Measurements from ENCODE around the gene DUSP7. TPM values are rescaled to one million over a fixed set of nuclear protein-coding genes. Genes with fewer than 3 reads are reported as not detected.

The DUSP7 gene
- total RNA-seq, 2 experiments from 2014 or later = 4.8 to 5.2 TPM

- no peak overlapping the region for H3K4me3 Mint-ChIP-seq
- no peaks in the 10 kb centered on the region for H3K4me1 ChIP-seq (ENCODE audit: insufficient read depth, low read length)
- H3K27ac ChIP-seq (ENCODE audit: low read depth in 1 of 2, low read length in 2 of 2) = no peak overlapping the region
- no peaks in the 10 kb centered on the region for H3K36me3 ChIP-seq (ENCODE audit: insufficient read depth, low read length)
- H3K27me3 Mint-ChIP-seq = no peaks in the 10 kb centered on the region
- ATAC-seq (ENCODE audit: poor library complexity) = no peak
- no peaks in the 10 kb centered on the region for H3K36me3 Mint-ChIP-seq (ENCODE audit: low read depth)
- no peaks in the 10 kb centered on the region for H3K4me1 Mint-ChIP-seq (ENCODE audit: low read depth)
- H3K4me3 ChIP-seq (ENCODE audit: low read length) = no peak overlapping the region
- ChIA-PET POLR2A (no interaction called here), CTCF (no interaction called here)
- DNase-seq = no peak
- H3K27me3 ChIP-seq (ENCODE audit: control insufficient read depth in 1 of 2, insufficient read depth in 2 of 2, low read length in 2 of 2) = no peaks in the 10 kb centered on the region
- H3K9me3 ChIP-seq (ENCODE audit: control insufficient read depth in 1 of 2, insufficient read depth in 1 of 2, low read length in 2 of 2) = no peaks in the 10 kb centered on the region
- no peak overlapping the region for H3K27ac Mint-ChIP-seq
- no peaks in the 10 kb centered on the region for H3K9me3 Mint-ChIP-seq
- no peak for TF ChIP-seq CTCF (IDR thresholded peaks at IDR 0.05)
- intact Hi-C loops (cut with DNase I, micrococcal nuclease) = no loop called here
Measured at GRCh38 chr3:52076896-52077780, 20.8 kb upstream of the DUSP7 start.

GRCh38 chr3:52073490-52073889 is 17.1 kb upstream of the DUSP7 start:
- intact Hi-C loops (cut with DNase I, micrococcal nuclease) = no loop called here
- Histone ChIP-seq H3K27me3 (ENCODE audit: control insufficient read depth in 1 of 2, insufficient read depth in 2 of 2, low read length in 2 of 2) (no peaks in the 10 kb centered on the region), H3K4me1 (ENCODE audit: insufficient read depth, low read length) (peaks cover 8% of the 10 kb centered on the region), H3K4me3 (ENCODE audit: low read length) (no peak overlapping the region), H3K27ac (ENCODE audit: low read depth in 1 of 2, low read length in 2 of 2) (no peak overlapping the region), H3K9me3 (ENCODE audit: control insufficient read depth in 1 of 2, insufficient read depth in 1 of 2, low read length in 2 of 2) (no peaks in the 10 kb centered on the region), H3K36me3 (ENCODE audit: insufficient read depth, low read length) (no peaks in the 10 kb centered on the region)
- Mint-ChIP-seq H3K36me3 (ENCODE audit: low read depth) (no peaks in the 10 kb centered on the region), H3K4me1 (ENCODE audit: low read depth) (no peaks in the 10 kb centered on the region), H3K4me3 (no peak overlapping the region), H3K9me3 (no peaks in the 10 kb centered on the region), H3K27ac (no peak overlapping the region), H3K27me3 (no peaks in the 10 kb centered on the region)
- ATAC-seq (ENCODE audit: poor library complexity) = no peak
- CTCF ChIA-PET = no interaction called here
- TF ChIP-seq CTCF (IDR thresholded peaks at IDR 0.05) = no peak
- POLR2A ChIA-PET = interaction anchor here (1.0 kb wide), 1 partner anchor 72 kb away, joined by 3 read pairs; no protein-coding TSS in a partner anchor
- no peak for DNase-seq

GRCh38 chr3:52072471-52072870 is 16.1 kb upstream of the DUSP7 start:
- Mint-ChIP-seq H3K27me3 (no peaks in the 10 kb centered on the region), H3K4me1 (ENCODE audit: low read depth) (no peaks in the 10 kb centered on the region), H3K36me3 (ENCODE audit: low read depth) (no peaks in the 10 kb centered on the region), H3K27ac (no peak overlapping the region), H3K9me3 (no peaks in the 10 kb centered on the region), H3K4me3 (no peak overlapping the region)
- ATAC-seq (ENCODE audit: poor library complexity) = no peak
- H3K27me3 ChIP-seq (ENCODE audit: control insufficient read depth in 1 of 2, insufficient read depth in 2 of 2, low read length in 2 of 2) = no peaks in the 10 kb centered on the region
- no peak for TF ChIP-seq CTCF (IDR thresholded peaks at IDR 0.05)
- POLR2A ChIA-PET = no interaction called here
- no peaks in the 10 kb centered on the region for H3K36me3 ChIP-seq (ENCODE audit: insufficient read depth, low read length)
- H3K27ac ChIP-seq (ENCODE audit: low read depth in 1 of 2, low read length in 2 of 2) = no peak overlapping the region
- H3K4me1 ChIP-seq (ENCODE audit: insufficient read depth, low read length) = peaks cover 8% of the 10 kb centered on the region
- DNase-seq = no peak
- H3K4me3 ChIP-seq (ENCODE audit: low read length) = no peak overlapping the region
- no peaks in the 10 kb centered on the region for H3K9me3 ChIP-seq (ENCODE audit: control insufficient read depth in 1 of 2, insufficient read depth in 1 of 2, low read length in 2 of 2)
- intact Hi-C loops (cut with DNase I, micrococcal nuclease) = no loop called here
- CTCF ChIA-PET = no interaction called here
